Activated CD4-positive, CD25-positive, alpha-beta regulatory T cell (primary cell): ENCODE data around the gene APCDD1.
"Not testable (repeated sequence)": the region's sequence is repeated elsewhere in the genome, so short reads cannot be mapped to it uniquely, and the experiment has no call there.

Experiments used
- DNase-seq, 4 experiments: peaks; one replicate each; lab custom pipeline; 2025; lab: John Stamatoyannopoulos, UW

APCDD1 gene

DNA sequence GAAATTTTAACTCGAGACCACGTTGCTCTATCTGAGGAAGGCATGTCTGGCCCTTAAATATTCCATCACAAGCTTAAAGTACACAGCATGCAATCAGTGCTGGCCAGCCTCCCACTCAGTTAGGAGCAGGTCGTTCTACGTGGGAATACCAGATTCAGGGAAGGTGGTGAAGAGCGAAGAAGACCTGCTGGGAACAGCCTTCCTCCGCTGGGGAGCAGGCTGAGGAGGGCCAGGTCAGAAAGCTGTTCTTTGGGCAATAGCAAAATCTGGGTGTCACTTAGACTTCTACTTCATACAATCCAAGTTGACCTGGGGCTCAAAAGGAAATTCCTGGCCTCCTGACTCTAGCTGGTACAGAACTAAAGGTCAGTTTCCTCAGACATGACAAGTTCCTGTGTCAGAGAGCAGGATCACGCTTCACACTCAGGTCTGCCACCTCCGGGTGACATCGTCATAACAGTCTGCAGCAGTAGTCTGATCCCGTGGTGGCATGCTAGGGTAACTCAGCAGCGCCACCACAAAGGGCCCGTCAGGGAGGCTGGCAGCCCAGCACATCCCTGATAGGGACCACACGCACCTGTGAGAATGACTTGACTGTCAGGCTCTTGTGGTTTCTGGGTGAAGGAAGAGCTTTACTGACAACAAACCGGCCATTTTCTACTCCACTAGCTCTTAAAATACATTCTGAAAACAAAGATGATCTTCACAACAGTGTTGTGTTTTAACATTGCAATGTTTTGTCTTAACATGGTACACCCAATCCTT, 36.1 kb downstream of the APCDD1 start:
- DNase-seq = peak in 2 of 4 experiments; percentile 1 to 16

GRCh38 chr18:10495936-10496335, 41.5 kb downstream of the APCDD1 start:
- DNase-seq = no peak

DNA sequence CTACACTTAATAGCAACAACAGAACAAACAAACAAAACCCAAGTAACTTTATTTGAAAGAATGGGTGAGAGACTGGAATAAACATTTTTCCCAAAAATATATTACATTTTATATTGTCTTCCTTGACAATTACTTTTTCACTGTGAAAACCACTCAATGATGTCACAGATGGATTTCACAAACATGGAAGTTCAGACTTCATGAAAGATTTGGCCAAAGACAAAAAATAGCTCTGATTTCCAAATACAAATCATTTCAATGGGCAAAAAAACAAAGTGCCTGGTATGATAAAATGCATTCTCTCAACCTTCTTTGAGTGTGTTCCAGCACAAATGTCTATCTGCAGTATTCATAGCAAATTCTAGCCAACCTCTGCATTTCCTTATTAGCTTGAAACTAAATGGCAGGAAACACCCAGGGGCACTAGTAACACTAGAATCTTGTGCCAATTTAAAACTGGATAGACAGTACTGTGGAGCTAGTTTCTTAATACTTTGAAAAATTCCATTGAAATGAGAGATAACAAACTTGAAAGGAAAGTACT, 42.8 kb downstream of the APCDD1 start:
- DNase-seq = no peak

- no peak for DNase-seq
Measured at GRCh38 chr18:10499230-10499629, 44.8 kb downstream of the APCDD1 start.

DNA sequence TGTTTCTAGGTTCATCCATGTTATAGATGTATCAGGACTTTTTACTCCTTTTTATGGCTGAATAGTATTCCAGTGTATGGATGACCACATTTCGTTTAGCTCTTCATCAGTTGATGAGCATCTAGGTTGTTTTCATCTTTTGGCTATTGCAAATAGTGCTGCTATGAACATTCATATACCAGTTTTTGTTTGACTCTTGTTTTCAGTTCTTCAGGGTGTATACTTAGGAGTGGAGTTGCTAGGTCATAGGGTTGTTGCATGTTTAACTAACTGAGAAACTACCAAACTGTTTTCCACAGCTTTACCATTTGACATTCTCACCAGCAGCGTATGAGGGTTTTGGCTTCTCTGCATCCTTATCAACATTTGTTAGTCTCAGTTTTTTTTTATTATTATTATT, 45.6 kb downstream of the APCDD1 start:
- DNase-seq = no peak

DNA sequence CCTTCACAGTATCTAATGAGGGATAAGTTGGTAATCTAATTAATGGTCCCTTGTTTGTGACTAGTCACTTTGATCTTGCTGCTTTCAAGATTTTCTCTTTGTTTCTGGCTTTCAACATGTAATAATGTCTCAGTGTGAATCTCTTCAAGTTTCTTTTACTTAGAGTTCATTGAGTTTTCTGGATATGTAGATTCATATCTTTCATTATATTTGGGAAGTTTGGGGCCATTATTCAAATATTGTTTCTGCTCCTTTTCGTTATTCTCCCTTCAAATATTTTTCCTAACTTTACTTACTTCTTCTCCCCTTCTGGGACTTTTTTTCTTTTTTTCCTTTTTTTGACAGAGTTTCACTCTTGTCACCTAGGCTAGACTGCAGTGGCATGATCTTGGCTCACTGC, 50.3 kb downstream of the APCDD1 start:
- no peak for DNase-seq

DNA sequence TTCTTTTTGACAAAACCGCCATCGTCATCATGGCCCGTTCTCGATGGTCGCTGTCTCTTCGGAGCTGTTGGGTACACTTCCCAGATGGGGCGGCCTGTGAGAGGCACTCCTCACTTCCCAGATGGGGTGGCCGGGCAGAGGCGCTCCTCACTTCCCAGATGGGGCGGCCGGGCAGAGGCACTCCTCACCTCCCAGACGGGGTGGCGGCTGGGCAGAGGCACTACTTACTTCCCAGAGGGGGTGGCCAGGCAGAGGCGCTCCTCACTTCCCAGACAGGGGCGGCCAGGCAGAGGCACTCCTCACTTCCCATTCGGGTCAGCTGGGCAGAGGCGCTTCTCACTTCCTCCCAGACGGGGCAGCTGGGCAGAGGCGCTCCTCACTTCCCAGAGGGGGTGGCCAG, 51.5 kb downstream of the APCDD1 start:
- DNase-seq = not testable (repeated sequence)

- no peak for DNase-seq
Measured at GRCh38 chr18:10508591-10508990, 54.2 kb downstream of the APCDD1 start.

DNA sequence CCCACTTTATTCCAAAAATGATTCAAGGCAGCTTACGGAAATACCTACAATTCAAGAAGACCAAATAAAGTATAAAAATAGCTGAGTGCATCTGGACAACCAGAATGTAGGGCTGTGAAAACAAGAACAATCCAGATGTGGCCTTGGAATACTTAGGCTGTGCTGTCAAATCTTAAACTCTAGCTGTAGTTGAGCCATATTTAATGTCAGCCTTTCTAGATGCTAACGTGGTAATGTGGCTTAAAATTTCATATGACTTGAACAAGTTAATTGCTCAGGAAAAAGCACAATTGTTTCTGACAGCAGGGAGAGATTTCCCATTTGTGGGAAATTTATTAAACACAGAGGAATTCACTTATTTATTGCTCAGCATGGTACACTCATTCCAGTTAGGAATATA, 56.8 kb downstream of the APCDD1 start:
- no peak for DNase-seq

GRCh38 chr18:10514082-10514481, 59.6 kb downstream of the APCDD1 start:
- no peak for DNase-seq

- DNase-seq = no peak
Measured at GRCh38 chr18:10514601-10515000, 60.2 kb downstream of the APCDD1 start.

GRCh38 chr18:10515456-10515855, 61.0 kb downstream of the APCDD1 start:
- no peak for DNase-seq

- no peak for DNase-seq
Measured at GRCh38 chr18:10516078-10516477, 61.6 kb downstream of the APCDD1 start.

- DNase-seq = no peak
Measured at GRCh38 chr18:10518595-10519255, 64.3 kb downstream of the APCDD1 start.

DNA sequence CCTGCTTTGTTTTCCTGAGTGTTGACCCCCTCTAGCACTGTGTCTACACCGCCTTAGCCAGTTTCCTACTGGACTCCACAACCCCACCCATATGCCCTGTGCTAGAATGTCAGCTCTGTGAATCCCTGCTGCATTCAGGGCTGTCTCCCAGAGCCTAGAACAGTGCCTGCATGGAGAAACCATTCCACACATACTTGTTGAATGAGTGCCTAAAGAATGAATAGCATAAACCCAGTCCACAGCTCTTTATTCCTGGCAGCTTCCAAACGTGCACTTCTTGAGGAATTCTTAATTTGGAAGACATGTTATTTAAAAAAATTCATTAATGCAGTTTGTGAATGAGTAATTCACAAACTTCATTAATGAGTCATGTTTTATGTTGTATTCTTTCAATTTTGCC, 64.9 kb downstream of the APCDD1 start:
- no peak for DNase-seq

DNA sequence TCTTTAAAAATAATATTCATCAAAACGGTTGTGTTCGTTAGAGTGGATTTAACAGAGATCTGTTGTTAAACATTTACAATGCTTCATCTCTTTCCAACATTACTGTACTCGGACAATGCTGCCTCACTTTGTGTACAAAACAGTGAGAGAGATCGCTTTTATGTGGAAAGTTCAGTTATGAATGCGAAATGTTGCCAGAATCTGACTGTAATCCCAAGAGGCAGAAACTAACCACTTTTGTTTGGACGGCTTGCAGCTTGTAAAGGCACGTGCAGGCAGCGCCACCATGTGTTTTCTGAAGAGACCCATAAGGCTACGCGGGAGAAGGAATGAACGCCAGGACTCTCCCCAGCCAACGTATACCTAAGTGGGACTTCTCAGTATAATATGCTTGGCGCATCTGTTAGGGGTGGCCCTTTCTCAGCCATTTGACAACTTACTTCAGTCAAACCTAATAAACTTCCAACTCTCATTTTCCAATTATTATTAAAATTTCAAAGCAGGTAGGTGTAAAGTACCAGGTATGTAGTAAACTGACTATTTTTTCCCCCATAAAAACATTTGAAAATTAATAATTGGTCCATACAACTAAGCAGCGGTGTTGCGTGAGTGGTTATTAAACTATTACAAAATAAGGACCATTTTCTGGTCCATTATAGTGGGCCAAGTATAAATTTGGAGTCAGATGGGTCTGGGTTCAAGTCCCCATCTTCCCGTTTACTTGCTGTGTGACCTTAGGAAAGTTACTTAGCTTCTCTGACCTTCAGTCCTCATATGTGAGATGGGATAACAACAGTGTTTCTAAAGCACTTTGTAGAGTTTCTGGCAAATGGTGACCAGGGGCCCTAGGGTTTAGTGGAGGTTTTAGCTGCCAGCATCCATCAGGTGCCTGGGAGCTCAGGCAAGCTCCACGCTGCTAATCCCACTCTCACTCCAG, 65.8 kb downstream of the APCDD1 start:
- DNase-seq = peak in 3 of 4 experiments; percentile 4 to 14 (median 9)

- no peak for DNase-seq
Measured at GRCh38 chr18:10521566-10521965, 67.1 kb downstream of the APCDD1 start.

- no peak for DNase-seq
Measured at GRCh38 chr18:10522574-10522973, 68.1 kb downstream of the APCDD1 start.

DNA sequence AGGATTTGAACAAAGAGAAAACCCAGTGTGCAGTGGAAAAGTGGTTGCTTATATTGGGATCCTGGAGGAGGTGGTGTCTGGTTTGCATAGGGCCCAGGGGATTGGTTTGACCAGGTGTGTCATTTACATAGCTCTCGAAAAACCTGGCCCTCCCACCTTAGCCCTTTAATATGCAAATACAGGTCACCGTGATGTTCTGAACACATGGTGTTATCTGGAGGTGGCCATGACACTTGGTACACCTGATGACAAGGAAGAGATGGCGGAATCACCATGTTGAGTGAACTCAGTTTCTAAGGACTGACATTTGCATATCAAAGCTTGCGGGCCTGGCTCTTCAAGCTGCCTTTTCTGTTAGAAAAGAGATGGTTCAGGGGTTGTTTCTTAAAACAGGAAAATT, 69.1 kb downstream of the APCDD1 start:
- DNase-seq = no peak

- DNase-seq = no peak
Measured at GRCh38 chr18:10524507-10525370, 70.3 kb downstream of the APCDD1 start.

DNA sequence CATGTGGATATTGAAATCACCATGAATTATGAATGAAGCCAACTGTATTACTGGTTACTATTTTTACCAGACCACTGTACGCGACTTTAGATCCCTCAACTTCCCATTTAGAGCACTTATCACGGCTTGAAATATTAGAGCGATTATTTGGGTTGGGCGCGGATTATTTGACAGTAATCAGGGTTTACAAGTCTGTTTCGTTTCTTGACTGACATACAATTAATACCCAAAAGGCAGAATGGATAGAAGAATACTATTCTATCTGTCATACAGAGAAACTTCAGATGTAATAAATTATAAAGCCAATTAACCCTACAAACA, 70.9 kb downstream of the APCDD1 start:
- DNase-seq = no peak
